K562 (cell line): ENCODE data around the gene PGRMC2. TPM values are rescaled to one million over a fixed set of nuclear protein-coding genes. Genes with fewer than 3 reads are reported as not detected.

Experiments used
- ATAC-seq: fragments of 200-7000 bp; cut with Tn5 transposase; 3 replicates; pipeline ENCODE4 v1.9.1; 2020; ENCODE audit warnings: moderate library complexity
- BruUV-seq: library from RNA; stranded (reverse); fragments of 400-500 nt; replicated peaks from 2 replicates; lab custom pipeline; 2021; lab: Mats Ljungman, UMichigan
- CTCF ChIA-PET: fragments of 300-600 bp; formaldehyde crosslinking; extraction: SDS; loops from one replicate; lab custom pipeline; 2021; ENCODE audit warnings: low intra/inter-chr PET ratio; lab: Yijun Ruan, JAX
- POLR2A ChIA-PET: fragments of 300-600, 350-650 bp; sonication (Branson Sonifier 250); formaldehyde crosslinking; extraction: SDS; loops from one replicate; lab custom pipeline; 2021; ENCODE audit warnings: antibody characterized with exemption, inconsistent platforms; lab: Yijun Ruan, JAX
- DNase-seq, 4 experiments: peaks; one replicate each; pipeline versions ENCODE4 v3.0.0 to v3.0.0-alpha.2; 2011 to 2018; ENCODE audit warnings: low spot score in 3 of 4, mixed read lengths in 3 of 4; ENCODE audit errors: extremely low read depth in 1 of 4
- FAIRE-seq: peaks from 2 replicates; lab custom pipeline; 2011; peaks lifted over from hg19 to GRCh38; lab: Jason Lieb, UNC
- H2AFZ ChIP-seq: 2 replicates; pipeline ENCODE4 v1.6.0; 2011; ENCODE audit warnings: low read depth, low read length, control low read depth, inconsistent platforms
- H3K27ac ChIP-seq: fragments of 200-600 bp; 3 replicates; pipeline ENCODE4 v1.8.0; 2011; ENCODE audit warnings: low read depth, mild to moderate bottlenecking, control low read depth, inconsistent platforms, low read length, moderate library complexity, mixed read lengths; ENCODE audit errors: extremely low read depth
- H3K27me3 ChIP-seq, 2 experiments: fragments of 300-600 bp in 1 of 2; 2 replicates in 1 of 2; 3 replicates in 1 of 2; pipeline versions ENCODE4 v1.6.0 to v1.8.0; 2011; ENCODE audit warnings: inconsistent platforms in 2 of 2, low read length in 2 of 2, mild to moderate bottlenecking in 1 of 2, mixed read lengths in 1 of 2, moderate library complexity in 1 of 2; ENCODE audit not compliant: control insufficient read depth in 2 of 2, insufficient read depth in 2 of 2
- H3K36me3 ChIP-seq: fragments of 300-600 bp; 3 replicates; pipeline ENCODE4 v1.8.0; 2011; ENCODE audit warnings: mild to moderate bottlenecking, low read length, inconsistent platforms; ENCODE audit not compliant: control insufficient read depth, insufficient read depth
- H3K4me1 ChIP-seq, 2 experiments: fragments of 200-600 bp in 1 of 2; replicated peaks in 1 of 2; 2 replicates in 1 of 2; 3 replicates in 1 of 2; pipeline versions ENCODE4 v1.5.1 to v1.8.0; 2011; ENCODE audit warnings: inconsistent platforms in 2 of 2, low read length in 2 of 2, mild to moderate bottlenecking in 1 of 2, mixed read lengths in 1 of 2, moderate library complexity in 1 of 2; ENCODE audit not compliant: control insufficient read depth in 2 of 2, insufficient read depth in 2 of 2
- H3K4me2 ChIP-seq: 2 replicates; pipeline ENCODE4 v1.6.1; 2011; ENCODE audit warnings: low read length, control low read depth, inconsistent platforms, mixed read lengths; ENCODE audit not compliant: insufficient read depth
- H3K4me3 ChIP-seq: fragments of 200-600 bp; sonication (generic), shearing (Covaris generic); 2 replicates; pipeline ENCODE4 v1.5.1; 2016; ENCODE audit warnings: control low read depth, inconsistent platforms
- H3K79me2 ChIP-seq: fragments of 200-600 bp; 3 replicates; pipeline ENCODE4 v1.8.0; 2011; ENCODE audit warnings: low read length, inconsistent platforms; ENCODE audit not compliant: control insufficient read depth, insufficient read depth
- H3K9ac ChIP-seq, 2 experiments: 2 replicates each; pipeline versions ENCODE4 v1.6.0 to v1.6.1; 2011; ENCODE audit warnings: low read depth in 2 of 2, low read length in 2 of 2, control low read depth in 1 of 2, inconsistent platforms in 1 of 2, mild to moderate bottlenecking in 1 of 2, mixed read lengths in 1 of 2; ENCODE audit not compliant: insufficient read depth in 1 of 2
- H3K9me1 ChIP-seq: one replicate; pipeline ENCODE4 v1.6.0; 2011; ENCODE audit warnings: inconsistent platforms, mild to moderate bottlenecking, low read length, moderate library complexity; ENCODE audit not compliant: control insufficient read depth, insufficient read depth
- H3K9me3 ChIP-seq: replicated peaks from 2 replicates; pipeline ENCODE4 v1.5.1; 2011; ENCODE audit warnings: low read depth, low read length, inconsistent platforms; ENCODE audit not compliant: control insufficient read depth, insufficient read depth
- H4K20me1 ChIP-seq: replicated peaks from 2 replicates; pipeline ENCODE4 v1.6.1; 2011; ENCODE audit warnings: low read length, inconsistent platforms, mixed read lengths; ENCODE audit not compliant: control insufficient read depth, insufficient read depth
- ETV5 ChIP-seq: sonication (generic); formaldehyde crosslinking; IDR thresholded peaks from 2 replicates; pipeline ENCODE4 v1.4.0; 2020; ENCODE audit warnings: low read depth, mild to moderate bottlenecking, missing genetic modification reagents
- IRF1 ChIP-seq: sonication (generic); formaldehyde crosslinking; IDR thresholded peaks from 2 replicates; pipeline ENCODE4 v1.8.0; 2022; ENCODE audit warnings: missing genetic modification reagents, mild to moderate bottlenecking, borderline replicate concordance
- LEF1 ChIP-seq: fragments of 450-650 bp; IDR thresholded peaks from 2 replicates; pipeline ENCODE4 v1.6.1; 2016; ENCODE audit warnings: mild to moderate bottlenecking
- MLLT1 ChIP-seq, 2 experiments: fragments of 450-650 bp; IDR thresholded peaks; 2 replicates each; pipeline ENCODE4 v1.6.1; 2016
- NCOR1 ChIP-seq: fragments of 450-650 bp; IDR thresholded peaks from 2 replicates; pipeline ENCODE4 v1.6.1; 2016; ENCODE audit warnings: mild to moderate bottlenecking, moderate library complexity
- NFIC ChIP-seq: fragments of 450-650 bp; IDR thresholded peaks from 2 replicates; pipeline ENCODE4 v1.6.1; 2017; ENCODE audit warnings: mild to moderate bottlenecking, inconsistent platforms
- SRSF1 ChIP-seq: fragments of 200-400 bp; formaldehyde crosslinking; IDR thresholded peaks from 2 replicates; pipeline ENCODE4 v1.6.1; 2017; ENCODE audit warnings: mild to moderate bottlenecking, low read depth, low read length, moderate library complexity
- TARDBP ChIP-seq: fragments of 450-650 bp; IDR thresholded peaks from 2 replicates; pipeline ENCODE4 v1.6.1; 2016
- TCF7 ChIP-seq: sonication (generic); IDR thresholded peaks from 2 replicates; pipeline ENCODE4 v1.6.1; 2016; ENCODE audit warnings: antibody characterized with exemption, borderline replicate concordance
- THAP12 ChIP-seq: fragments of 250-450 bp; sonication (Bioruptor Pico); IDR thresholded peaks from 2 replicates; pipeline ENCODE4 v1.9.0; 2021; ENCODE audit warnings: mild to moderate bottlenecking, inconsistent platforms
- U2AF2 ChIP-seq: fragments of 200-400 bp; formaldehyde crosslinking; optimal IDR thresholded peaks from 2 replicates; pipeline ENCODE3; 2017; ENCODE audit warnings: low read depth, mild to moderate bottlenecking, low read length
- ZBTB17 ChIP-seq: fragments of 450-650 bp; formaldehyde crosslinking; IDR thresholded peaks from 2 replicates; pipeline ENCODE4 v1.4.0; 2020; ENCODE audit warnings: mild to moderate bottlenecking
- ZBTB9 ChIP-seq: fragments of 450-650 bp; formaldehyde crosslinking; IDR thresholded peaks from 2 replicates; pipeline ENCODE4 v1.4.0; 2020; ENCODE audit warnings: mild to moderate bottlenecking, moderate library complexity
- ZKSCAN3 ChIP-seq: fragments of 250-450 bp; sonication (Bioruptor Pico); IDR thresholded peaks from 2 replicates; pipeline ENCODE4 v1.4.0; 2020
- ZNF436 ChIP-seq: fragments of 250-450, 450-650 bp; sonication (Bioruptor Pico); formaldehyde crosslinking; IDR thresholded peaks from 2 replicates; pipeline ENCODE4 v1.7.0; 2020; ENCODE audit warnings: mild to moderate bottlenecking
- ZNF830 ChIP-seq: fragments of 250-450 bp; sonication (Bioruptor Pico); IDR thresholded peaks from 2 replicates; pipeline ENCODE4 v1.5.0; 2021; ENCODE audit warnings: mild to moderate bottlenecking
- WGBS: fragments of 100-300 bp; shearing (Covaris generic); methylation state at CpG from one replicate; pipeline ENCODE4 v1.1.6; 2016; ENCODE audit warnings: low coverage, mixed read lengths; ENCODE audit not compliant: insufficient coverage; ENCODE audit errors: missing lambda C conversion rate; 5-methylcytosine and 5-hydroxymethylcytosine counted together
- in situ Hi-C: fragments of 300-500 bp; cut with MboI; formaldehyde crosslinking; loops from 4 replicates; pipeline ENCODE4 v1.15.0; 2018; ENCODE audit warnings: inconsistent platforms, mixed read lengths
- intact Hi-C: fragments of 100-400 bp; cut with micrococcal nuclease; formaldehyde crosslinking; loops from 2 replicates; pipeline ENCODE4 v1.14.2; 2022
- polyA plus RNA-seq, 8 experiments: library from polyadenylated mRNA; depleted of rRNA in 4 of 8; stranded (reverse) in 5 of 8; unstranded in 3 of 8; fragments of >200 nt; fragmentation: Nextera tagmentation in 2 of 8; fragmentation: Illumina TruSeq in 1 of 8; extraction: Ambion mirVana in 2 of 8; extraction: Trizol in 1 of 8; gene quantifications; 2 replicates each; pipeline versions ENCODE4 v1.2.1 to v1.2.3, GENCODE V29; 2011 to 2014; ENCODE audit warnings: inconsistent platforms in 1 of 8, missing spikeins in 1 of 8
- total RNA-seq, 7 experiments: library from RNA; depleted of rRNA in 6 of 7; stranded (reverse); fragments of >200 nt in 6 of 7; fragmentation: Illumina TruSeq in 2 of 7; extraction: Trizol in 2 of 7; gene quantifications; 2 replicates each; pipeline versions ENCODE4 v1.2.1 to v1.2.3, GENCODE V29; 2011 to 2021; ENCODE audit warnings: low replicate concordance in 1 of 7

The PGRMC2 gene
- total and polyA plus RNA-seq, 9 of the 15 experiments (the other 6 are each of a cell fraction or from before 2014, with no cell fraction given) = 12.4 to 81.3 (median 22.7) TPM

GRCh38 chr4:128307123-128307571 is 19.5 kb upstream of the PGRMC2 start (continued):
- TF ChIP-seq ZBTB9 (CRISPR knock-in tag) (peak; percentile 74; the same call in 1 of the 2 replicates), TCF7 (no peak), TARDBP (no peak), NCOR1 (no peak), ZBTB17 (CRISPR knock-in tag) (0 out of 2 replicates have a peak, but pooled peaks have one; percentile 44)

- peak overlapping the region; percentile 26; the same call in 1 of the 2 replicates for H3K4me2 ChIP-seq
- no peaks in the 10 kb centered on the region for H3K9me1 ChIP-seq
- H3K36me3 ChIP-seq = no peaks in the 10 kb centered on the region
- ChIA-PET POLR2A (interaction anchor here (0.7 to 1.5 kb wide), 8 partner anchors 9 to 506 kb away, joined by 3 to 9 read pairs (median 4); partner anchors contain the start of gene PGRMC2), CTCF (no interaction called here)
- H3K4me3 ChIP-seq = no peak overlapping the region
- in situ Hi-C loops = no loop called here
- H2AFZ ChIP-seq = peak overlapping the region; percentile 27; the same call in 1 of the 2 replicates
- no TSS peak for BruUV-seq
- DNase-seq = peak in 2 of 4 experiments; percentile 69 to 84
- peak overlapping the region in 1 of 2 experiments; percentile 23; a peak in 1 of 4 replicates for H3K9ac ChIP-seq
- ATAC-seq = peak; percentile 65
- H4K20me1 ChIP-seq = no peaks in the 10 kb centered on the region
- WGBS = 0% methylated on average over 2 of the region's 2 CpGs
- intact Hi-C loops = loop anchor here (2.0 kb wide), 1 partner anchor 17 kb away; no protein-coding TSS in a partner anchor
- no peaks in the 10 kb centered on the region for H3K27me3 ChIP-seq
- H3K27ac ChIP-seq = no peak overlapping the region
- H3K4me1 ChIP-seq = peaks cover 29 to 52% of the 10 kb centered on the region in 2 experiments
- no peaks in the 10 kb centered on the region for H3K79me2 ChIP-seq
- H3K9me3 ChIP-seq = no peaks in the 10 kb centered on the region
- FAIRE-seq = peak; percentile 84
- TF ChIP-seq U2AF2 (no peak), IRF1 (no peak), ZKSCAN3 (CRISPR knock-in tag) (no peak), LEF1 (no peak), SRSF1 (no peak), ZNF436 (CRISPR knock-in tag) (peak; percentile 90), ZNF830 (CRISPR knock-in tag) (no peak), ETV5 (CRISPR knock-in tag) (0 out of 2 replicates have a peak, but pooled peaks have one; percentile 34), THAP12 (CRISPR knock-in tag) (no peak), MLLT1 (IDR thresholded peaks at IDR 0.05) (no peak), NFIC (peak; percentile 43; the same call in 1 of the 2 replicates), NCOR1 (peak; percentile 65)
These were observed 18.3 kb upstream of the PGRMC2 start for GRCh38 chr4:128305942-128306341.
